ENCODE measurements around the gene CDHR1.

DNA sequence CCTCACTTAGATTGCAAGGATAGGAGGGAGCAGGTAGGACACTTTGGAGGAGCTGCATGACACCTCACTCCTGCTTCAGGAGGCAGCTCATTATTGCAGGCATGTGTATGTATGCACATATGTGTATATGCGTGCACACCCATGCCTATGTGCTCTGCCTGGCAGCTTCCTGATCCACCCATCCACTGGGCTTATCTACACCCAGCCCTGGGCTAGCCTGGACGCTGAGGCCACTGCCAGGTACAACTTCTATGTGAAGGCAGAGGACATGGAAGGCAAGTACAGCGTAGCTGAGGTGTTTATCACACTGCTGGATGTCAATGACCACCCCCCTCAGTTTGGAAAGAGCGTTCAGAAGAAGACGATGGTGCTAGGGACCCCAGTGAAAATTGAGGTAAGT lies 17.7 kb downstream of the CDHR1 start:
- TF ChIP-seq, protein P1, sequence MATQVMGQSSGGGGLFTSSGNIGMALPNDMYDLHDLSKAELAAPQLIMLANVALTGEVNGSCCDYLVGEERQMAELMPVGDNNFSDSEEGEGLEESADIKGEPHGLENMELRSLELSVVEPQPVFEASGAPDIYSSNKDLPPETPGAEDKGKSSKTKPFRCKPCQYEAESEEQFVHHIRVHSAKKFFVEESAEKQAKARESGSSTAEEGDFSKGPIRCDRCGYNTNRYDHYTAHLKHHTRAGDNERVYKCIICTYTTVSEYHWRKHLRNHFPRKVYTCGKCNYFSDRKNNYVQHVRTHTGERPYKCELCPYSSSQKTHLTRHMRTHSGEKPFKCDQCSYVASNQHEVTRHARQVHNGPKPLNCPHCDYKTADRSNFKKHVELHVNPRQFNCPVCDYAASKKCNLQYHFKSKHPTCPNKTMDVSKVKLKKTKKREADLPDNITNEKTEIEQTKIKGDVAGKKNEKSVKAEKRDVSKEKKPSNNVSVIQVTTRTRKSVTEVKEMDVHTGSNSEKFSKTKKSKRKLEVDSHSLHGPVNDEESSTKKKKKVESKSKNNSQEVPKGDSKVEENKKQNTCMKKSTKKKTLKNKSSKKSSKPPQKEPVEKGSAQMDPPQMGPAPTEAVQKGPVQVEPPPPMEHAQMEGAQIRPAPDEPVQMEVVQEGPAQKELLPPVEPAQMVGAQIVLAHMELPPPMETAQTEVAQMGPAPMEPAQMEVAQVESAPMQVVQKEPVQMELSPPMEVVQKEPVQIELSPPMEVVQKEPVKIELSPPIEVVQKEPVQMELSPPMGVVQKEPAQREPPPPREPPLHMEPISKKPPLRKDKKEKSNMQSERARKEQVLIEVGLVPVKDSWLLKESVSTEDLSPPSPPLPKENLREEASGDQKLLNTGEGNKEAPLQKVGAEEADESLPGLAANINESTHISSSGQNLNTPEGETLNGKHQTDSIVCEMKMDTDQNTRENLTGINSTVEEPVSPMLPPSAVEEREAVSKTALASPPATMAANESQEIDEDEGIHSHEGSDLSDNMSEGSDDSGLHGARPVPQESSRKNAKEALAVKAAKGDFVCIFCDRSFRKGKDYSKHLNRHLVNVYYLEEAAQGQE (IDR thresholded peaks at IDR 0.05; ENCODE audit: low read depth, low read length), result no peak
- TF ChIP-seq POLR2AphosphoS5 (IDR thresholded peaks at IDR 0.05; ENCODE audit: low read depth, low read length), result no peak
- TF ChIP-seq, protein P2, sequence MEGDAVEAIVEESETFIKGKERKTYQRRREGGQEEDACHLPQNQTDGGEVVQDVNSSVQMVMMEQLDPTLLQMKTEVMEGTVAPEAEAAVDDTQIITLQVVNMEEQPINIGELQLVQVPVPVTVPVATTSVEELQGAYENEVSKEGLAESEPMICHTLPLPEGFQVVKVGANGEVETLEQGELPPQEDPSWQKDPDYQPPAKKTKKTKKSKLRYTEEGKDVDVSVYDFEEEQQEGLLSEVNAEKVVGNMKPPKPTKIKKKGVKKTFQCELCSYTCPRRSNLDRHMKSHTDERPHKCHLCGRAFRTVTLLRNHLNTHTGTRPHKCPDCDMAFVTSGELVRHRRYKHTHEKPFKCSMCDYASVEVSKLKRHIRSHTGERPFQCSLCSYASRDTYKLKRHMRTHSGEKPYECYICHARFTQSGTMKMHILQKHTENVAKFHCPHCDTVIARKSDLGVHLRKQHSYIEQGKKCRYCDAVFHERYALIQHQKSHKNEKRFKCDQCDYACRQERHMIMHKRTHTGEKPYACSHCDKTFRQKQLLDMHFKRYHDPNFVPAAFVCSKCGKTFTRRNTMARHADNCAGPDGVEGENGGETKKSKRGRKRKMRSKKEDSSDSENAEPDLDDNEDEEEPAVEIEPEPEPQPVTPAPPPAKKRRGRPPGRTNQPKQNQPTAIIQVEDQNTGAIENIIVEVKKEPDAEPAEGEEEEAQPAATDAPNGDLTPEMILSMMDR (IDR thresholded peaks at IDR 0.05), result no peak
- TF ChIP-seq MXI1 (IDR thresholded peaks at IDR 0.05; ENCODE audit: low read depth, low read length), result no peak
- TF ChIP-seq ELF1 (IDR thresholded peaks at IDR 0.05), result no peak
- TF ChIP-seq YY1 (IDR thresholded peaks at IDR 0.05; ENCODE audit: low read depth), result no peak
- TF ChIP-seq RFX5 (IDR thresholded peaks at IDR 0.05; ENCODE audit: low read length), result no peak

Measured in SK-N-SH (cell line).